GM19240 (cell line): ENCODE data around the gene TRUB2.

Experiments
- DNase-seq: peaks from one replicate; pipeline ENCODE4 v3.0.0; 2011; ENCODE audit warnings: low spot score; ENCODE audit not compliant: insufficient read length

Gene TRUB2, protein sequence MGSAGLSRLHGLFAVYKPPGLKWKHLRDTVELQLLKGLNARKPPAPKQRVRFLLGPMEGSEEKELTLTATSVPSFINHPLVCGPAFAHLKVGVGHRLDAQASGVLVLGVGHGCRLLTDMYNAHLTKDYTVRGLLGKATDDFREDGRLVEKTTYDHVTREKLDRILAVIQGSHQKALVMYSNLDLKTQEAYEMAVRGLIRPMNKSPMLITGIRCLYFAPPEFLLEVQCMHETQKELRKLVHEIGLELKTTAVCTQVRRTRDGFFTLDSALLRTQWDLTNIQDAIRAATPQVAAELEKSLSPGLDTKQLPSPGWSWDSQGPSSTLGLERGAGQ

DNA sequence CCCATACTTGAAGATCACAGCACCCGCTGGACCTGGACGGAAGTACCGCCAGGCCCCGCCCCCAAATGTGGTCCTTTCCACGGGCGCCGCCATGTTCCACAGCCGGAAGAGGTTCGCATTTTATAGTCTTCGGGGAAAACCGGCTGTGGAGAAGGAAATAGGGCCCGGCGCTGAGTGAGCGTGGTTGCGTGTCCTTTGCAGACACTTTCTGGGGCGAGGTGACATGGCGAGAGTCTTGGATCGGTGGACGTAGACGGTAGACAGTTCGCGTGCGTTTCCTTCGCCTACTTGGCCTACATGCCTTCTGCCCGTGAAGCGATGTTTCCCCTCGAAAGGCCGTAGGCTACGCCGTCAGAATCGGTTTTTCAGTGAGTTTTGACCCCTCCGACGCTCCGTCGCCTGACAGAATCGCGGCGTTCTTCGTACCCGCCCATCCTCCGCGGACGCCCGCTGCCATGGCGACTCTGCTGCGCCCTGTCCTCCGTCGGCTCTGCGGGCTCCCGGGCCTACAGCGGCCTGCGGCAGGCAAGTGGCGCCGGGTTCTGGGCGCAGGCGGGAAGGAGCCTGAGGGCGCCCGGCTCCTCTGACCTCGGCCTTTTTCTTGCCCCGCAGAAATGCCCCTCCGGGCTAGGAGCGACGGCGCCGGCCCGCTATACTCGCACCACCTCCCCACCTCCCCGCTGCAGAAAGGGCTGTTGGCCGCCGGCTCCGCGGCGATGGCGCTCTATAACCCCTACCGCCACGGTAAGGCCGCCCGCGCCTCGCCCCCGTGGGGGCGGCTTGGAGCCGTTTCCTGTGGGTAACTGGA is at the start of gene TRUB2, which contains the start of gene COQ4:
TSS of gene TRUB2 (minus strand) at position 44 of the 808 bp plus-strand sequence. CDS start at position 5, 39 bp downstream.
TSS of gene COQ4 (plus strand) at position 436 of the 808 bp plus-strand sequence. CDS start at position 456, 20 bp downstream.
- DNase-seq = peak; percentile 93

DNA sequence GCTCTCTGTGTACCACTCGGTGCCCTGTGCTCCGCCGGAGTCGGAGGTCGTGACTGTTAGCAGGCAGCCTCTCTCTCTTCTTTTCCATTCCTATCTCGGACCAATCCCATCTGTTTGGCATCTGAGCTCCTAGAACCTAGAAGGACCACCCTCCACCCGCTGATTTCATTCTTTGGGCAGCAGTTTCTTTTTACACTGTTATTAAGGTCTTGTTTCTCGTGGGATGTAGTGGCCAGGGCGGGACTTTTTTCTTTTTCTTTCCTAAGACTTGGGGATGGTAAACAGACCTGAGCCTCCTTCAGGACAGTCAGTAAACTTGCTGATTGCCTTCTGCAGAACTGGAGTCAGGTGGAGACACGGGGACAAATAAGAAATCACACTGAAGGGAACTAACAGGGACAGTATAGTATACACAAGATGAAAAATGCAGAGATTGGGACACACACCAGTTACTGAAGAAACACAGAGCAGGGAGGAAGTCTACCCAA is 49.4 kb upstream of the TRUB2 start:
- no peak for DNase-seq

DNA sequence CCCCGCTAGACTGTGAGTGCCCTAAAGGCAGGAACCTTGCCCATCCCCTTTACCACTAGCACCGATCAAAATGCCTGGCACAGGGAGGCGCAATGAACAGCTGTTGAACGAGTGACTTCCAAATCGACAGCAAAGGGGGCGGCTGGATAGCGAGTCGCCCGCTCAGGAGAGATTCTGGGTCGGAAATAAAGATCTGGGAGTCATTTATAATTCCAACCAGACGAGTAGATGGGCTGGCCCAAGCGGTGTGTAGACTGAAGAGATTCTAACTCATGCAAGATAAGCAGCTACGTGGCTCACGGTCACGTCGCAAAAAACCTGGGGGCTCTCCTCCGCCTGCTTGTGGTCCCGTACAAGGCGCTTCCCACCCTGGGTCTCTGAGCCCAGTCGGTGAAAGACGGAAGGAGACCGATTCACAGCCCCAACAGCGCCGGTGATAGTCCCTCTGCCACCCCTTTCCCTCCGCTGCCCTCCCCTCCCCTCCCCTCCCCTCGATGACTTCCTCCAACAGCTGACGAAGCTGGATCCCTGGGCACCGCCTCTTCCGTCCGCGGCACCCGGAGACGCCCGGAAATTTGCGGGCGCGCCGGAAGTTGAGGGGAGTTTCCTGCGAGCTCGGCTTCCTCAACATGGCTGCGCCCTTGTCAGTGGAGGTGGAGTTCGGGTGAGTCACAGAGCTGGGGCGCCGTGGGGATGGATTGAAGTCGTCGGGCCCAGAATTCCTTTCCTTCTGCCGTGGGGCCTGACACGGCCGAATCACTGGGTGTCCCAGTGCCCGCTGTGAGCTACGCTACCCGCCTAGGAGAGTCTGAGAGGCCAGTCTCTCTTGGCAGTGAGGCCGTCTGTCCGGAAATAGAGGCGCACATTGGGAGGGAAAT is 48.7 kb upstream of the TRUB2 start, which contains the start of gene URM1:
TSS of gene URM1 (plus strand) at position 623 of the 878 bp plus-strand sequence. CDS start at position 630, 7 bp downstream.
- peak; percentile 100 for DNase-seq

DNA sequence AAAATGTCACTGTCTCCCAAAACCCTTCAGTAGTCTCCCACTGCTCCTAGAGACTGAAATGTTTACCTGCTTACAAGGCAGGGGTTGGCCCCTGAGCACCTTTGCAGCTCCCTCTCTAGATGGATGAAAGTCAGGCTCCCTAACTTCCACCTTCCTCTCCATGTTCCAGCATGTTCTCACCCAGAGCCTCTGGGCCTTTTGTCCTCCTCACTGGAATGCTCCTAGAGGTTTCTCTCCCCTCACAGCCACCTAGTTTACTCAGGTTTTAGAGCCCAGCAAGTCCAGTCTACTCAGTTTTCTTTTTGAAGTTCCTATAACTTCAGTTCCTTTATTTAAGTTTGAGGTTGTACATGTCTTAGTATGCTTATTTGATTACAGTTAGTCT is 48.1 kb upstream of the TRUB2 start:
- DNase-seq = no peak

DNA sequence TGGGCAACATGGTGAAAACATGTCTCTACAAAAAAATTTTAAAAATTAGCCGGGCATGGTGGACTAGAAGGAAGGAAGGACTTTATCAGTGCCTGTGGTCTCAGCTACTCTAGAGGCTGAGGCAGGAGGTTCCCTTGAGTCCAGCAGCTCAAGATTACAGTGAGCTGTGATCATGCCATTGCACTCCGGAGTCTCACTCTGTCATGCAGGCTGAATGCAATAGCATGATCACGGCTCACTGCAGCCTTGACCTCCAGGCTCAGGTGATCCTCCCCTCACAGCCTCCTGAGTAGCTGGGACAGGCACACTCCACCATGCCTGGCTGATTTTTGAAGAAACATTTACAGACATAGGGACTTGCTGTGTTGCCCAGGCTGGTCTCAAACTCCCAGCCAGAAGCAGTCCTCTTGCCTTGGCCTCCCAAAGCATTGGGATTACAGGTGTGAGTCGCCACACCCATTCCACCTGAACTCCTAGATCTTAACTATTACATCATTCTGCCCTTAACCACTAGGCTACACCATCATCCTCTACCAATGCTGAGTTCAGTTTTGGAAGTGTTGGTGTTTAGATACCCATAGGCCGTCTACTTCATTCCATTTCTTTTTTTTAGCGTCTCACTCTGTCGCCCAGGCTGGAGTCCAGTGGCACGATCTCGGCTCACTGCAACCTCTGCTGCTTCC is 46.9 kb upstream of the TRUB2 start:
- DNase-seq = no peak

DNA sequence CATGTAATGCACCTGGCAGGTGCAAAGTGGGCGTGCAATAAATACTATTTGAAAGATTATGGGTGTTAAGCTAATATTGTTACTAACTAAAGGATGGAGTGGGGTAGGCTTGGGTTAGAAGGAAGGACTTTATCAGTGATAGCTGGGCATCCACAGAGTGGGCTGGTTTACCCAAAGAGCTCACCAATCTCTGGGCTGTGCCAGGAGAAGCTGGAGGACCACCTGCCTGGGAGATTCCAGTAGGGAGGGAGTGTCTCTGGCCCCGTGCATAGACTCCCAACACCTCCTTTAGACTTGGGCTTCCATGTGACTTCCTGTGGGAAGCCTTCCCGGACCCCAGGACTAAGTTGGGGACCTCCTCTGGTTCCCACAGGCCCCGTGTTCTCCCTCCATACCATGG is 43.3 kb upstream of the TRUB2 start:
- DNase-seq = no peak

DNA sequence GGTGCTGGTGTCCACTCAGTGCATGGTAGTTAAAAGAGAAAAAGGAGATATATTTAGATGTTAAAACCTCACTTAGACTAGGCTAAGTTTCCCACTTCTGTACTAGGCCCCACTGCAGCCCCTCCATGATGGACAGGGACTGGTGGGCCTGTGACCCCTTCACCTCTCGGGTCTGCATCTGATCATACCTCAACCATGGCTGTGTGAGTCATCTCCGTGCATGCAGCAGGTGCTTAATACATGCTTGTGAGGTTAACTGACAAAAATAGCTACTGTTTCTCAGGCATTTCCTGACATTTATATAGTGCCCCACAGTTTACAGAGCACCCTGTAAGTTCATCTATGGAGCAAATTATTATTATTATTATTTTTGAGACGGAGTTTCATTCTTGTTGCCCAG is 40.5 kb upstream of the TRUB2 start:
- DNase-seq = no peak

DNA sequence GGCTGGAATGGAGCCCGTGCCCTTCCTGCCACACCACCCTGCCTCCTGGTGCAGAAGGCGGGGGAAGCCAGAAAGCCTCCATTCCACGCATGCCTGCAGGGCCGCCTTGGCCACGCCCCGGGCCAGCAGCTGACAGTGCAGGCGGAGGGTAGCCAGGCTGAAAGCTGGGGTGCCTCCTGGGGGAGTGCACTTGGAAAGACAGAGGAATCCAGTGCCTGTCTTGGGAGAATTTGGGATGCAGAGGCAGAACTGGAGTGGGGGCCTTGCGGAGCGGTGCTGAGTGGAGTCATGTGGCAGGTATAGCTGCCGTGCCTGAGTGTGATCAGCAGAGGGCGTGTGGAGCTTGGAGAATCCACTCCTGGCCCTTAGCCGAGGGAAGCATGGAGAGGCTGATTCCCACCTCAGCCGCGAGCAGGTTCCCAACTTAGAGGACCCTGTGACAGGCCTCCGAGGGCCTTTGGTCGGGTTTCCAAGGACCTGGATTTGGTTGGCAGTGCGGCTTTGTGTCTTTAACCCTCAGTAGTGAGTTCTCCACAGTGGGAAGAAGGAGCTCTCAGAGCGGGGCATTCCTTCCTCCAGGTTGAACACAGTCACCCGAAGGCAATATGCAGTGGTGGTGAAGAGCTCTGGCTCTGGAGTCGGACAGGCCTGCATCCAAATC is 39.9 kb upstream of the TRUB2 start:
- peak; percentile 79 for DNase-seq

DNA sequence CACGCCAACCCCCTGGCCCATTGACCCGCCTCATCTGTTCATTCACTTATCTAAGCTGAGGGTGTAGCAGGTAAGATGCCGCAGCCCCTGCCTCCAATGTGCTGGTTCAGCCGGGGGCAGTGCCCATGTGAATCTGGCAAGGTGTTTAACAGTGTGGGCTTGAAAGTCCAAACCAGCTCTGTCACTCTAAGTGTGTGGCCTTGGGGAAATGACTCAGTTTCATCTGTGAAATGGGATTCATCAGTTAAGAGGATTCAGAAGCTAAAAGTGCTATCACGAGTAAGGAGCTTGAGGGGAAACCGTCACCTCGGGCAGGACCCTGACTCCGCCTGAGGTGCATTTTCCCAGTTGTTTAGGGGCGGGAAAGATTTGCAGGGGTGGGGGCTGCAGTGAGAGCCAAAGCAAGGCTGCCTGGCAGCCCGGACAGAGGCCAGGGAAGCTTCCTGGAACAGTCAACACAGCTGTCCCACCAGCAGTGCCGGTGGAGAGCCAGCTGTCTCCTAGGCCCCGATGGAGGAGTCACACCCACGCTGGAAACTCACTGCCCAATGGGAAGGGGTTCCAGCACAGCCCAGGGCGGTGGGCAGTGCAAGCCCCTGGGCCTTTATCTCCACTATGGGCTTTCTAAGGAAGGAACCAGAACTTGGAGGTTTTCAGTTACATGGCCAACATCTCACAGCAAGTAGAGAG is 39.2 kb upstream of the TRUB2 start:
- DNase-seq = no peak

DNA sequence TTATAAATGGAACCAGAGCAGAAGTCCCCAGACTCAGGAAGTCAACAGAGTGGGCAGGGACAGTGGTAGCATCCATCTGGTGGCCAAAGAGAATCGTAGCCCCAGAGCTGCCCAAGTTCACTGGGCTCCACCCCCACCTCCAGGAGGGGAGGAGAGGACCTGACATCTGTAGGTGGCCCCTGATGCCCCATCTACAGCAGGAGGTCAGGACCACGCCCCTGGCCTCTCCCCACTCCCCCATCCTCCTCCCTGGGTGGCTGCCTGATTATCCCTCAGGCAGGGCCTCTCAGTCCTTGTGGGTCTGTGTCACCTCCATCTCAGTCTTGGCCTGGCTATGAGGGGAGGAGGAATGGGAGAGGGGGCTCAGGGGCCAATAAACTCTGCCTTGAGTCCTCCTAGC is 38.6 kb upstream of the TRUB2 start:
- no peak for DNase-seq

DNA sequence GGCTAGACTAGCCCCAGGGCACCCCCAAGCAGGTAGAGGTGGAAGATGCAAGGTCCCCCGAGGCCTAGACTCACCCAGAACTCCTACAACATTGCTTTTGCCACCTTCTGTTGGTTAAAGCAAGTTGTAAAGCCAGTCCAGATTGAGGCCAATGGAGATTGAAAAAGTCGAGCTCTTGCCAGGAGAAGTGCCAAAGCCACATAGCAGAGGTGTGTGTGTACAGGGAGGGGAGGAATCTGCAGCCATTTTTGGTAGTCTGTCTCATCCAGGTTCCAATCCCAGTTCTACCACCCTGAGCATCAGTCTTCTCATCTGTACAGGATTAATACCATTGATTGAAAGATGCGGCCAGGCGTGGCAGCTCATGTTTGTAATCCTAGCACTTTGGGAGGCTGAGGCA is 36.6 kb upstream of the TRUB2 start:
- no peak for DNase-seq

DNA sequence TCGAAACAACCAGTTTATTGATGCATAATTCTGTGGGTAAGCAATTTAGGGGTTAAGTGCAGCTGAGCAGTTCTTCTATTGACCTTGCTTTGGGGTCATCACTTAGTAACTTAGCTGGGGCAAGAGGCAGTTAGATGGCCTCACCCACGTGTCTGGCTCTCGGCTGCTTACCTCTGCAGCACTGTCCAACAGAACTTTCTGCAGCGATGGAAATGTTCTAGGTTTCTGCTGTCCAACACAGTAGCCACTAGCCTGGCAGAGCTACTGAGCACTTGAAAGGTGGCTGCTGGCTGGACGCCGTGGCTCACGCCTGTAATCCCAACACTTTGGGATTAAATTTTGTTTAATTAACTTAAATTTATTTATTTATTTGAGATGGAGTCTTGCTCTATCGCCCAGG is 35.8 kb upstream of the TRUB2 start:
- DNase-seq = no peak

DNA sequence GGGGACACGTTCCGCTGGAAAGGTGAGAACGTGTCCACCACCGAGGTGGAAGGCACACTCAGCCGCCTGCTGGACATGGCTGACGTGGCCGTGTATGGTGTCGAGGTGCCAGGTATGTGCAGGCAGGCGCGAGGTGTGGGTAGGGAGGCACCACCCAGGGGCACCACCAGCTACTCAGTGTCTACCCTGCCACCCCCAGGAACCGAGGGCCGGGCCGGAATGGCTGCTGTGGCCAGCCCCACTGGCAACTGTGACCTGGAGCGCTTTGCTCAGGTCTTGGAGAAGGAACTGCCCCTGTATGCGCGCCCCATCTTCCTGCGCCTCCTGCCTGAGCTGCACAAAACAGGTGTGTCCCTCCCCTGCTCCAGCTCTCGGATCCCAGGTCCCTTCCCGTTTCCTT is 33.2 kb upstream of the TRUB2 start:
- DNase-seq = no peak

DNA sequence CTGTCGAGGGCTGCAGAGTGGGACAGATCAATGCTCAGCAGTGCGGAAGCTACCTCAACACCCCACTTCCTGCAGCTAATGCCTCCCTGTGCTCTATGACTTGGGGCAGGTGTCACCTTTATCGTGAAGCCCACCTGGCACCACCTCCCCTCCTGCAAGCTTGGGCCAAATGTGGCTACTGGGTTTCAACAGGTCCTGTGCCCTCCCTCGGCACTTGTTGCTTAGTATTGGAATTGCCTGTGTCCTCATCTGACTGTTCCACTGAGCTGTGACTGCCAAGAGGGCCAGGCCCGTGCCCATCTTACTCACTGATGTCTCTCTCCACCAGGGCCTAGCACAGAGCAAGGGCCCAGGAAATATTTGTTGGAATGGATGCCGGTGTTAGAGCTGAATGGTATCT is 27.5 kb upstream of the TRUB2 start:
- DNase-seq = no peak

DNA sequence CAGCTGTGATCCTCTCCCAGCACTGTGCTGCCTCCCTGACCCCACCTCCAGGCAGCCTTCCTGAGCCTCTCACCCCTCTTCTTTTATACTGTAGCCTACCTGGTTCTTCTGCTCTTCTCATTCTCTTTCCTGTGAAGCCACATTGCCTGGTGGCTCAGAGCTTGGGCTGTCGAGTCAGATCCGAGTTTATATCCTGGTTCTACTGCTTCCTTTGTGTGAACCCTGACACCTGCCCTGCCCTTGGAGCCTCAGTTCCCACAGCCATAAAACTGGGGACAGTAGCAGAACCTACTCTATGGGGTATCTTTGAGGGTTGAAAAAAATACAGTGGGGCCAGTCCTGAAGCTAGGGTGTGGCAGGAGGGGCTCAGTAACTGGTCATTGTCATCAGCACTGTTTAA is 26.9 kb upstream of the TRUB2 start:
- DNase-seq = no peak

DNA sequence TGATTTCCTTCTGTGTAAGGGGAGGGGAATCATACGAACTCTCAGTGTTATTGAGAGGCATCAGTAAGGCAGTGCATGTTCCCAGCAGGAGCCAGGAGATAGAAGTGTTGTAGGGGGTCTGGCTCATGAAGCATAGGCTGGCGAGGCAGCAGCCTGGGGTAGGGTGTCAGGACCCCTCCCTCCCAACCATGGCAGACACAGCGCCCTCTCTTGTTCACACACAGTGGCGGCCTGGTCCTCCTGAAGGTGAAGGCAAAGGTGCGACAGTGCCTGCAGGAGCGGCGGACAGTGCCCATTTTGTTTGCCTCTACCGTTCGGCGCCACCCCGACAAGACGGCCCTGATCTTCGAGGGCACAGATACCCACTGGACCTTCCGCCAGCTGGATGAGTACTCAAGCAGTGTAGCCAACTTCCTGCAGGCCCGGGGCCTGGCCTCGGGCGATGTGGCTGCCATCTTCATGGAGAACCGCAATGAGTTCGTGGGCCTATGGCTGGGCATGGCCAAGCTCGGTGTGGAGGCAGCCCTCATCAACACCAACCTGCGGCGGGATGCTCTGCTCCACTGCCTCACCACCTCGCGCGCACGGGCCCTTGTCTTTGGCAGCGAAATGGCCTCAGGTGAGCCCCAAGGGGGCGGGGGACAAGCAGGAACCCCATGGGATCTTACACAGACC is 22.8 kb upstream of the TRUB2 start:
- DNase-seq = no peak

DNA sequence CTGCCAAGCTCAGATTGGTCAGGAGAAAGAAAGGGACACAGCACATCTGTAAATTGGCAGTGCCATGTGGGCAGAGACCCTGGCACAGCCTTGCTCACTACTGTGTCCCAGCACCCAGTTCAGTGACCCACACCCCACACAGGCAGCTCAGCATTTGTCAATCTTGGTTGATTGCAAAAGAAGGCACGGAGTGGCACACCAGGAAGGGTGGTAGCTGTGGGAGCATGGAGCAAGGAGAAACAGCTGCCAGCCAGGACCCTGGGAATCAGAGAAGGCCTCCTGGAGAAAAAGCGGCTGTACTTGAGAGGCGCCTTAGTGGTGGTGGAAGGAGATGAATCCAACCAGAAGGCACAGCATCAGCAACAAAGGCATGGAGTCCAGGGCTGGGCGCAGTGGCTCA is 21.6 kb upstream of the TRUB2 start:
- no peak for DNase-seq

DNA sequence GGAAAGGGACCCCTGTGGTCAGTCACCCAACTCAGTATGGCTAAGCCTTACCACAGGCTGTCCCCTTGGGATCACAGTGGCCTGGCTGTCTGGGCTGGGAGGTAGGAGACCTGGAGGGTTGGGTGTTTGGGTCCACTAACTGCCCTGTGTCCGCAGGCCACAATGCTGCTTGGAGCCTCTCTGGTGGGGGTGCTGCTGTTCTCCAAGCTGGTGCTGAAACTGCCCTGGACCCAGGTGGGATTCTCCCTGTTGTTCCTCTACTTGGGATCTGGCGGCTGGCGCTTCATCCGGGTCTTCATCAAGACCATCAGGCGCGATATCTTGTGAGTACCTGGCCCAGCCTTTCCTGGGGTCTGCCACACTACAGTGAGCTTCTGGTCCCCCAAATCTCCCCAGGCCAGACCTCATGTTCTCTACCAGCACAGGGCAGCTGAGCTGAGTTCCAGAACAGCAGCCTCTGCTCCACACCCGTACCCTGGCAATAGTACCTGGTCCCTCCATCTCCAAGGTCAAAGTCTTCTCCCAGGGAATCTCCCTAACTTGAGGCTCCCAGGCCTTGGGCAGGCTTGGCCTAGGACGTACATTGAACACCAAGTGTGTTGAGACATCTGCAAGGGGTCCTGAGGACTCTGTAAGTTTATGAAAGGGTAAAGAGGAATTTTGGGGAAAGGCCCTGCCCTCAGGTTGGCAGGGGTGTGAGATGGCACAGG is 20.9 kb upstream of the TRUB2 start:
- DNase-seq = no peak
